ENCODE results near the gene DOCK2. TPM values are rescaled to one million over a fixed set of nuclear protein-coding genes. Genes with fewer than 3 reads are reported as not detected.
A peak's percentile ranks its signal among the peaks of the same experiment; 100 is the strongest.
"Not testable (repeated sequence)": the region's sequence is repeated elsewhere in the genome, so short reads cannot be mapped to it uniquely, and the experiment has no call there.

The DOCK2 gene
- total and polyA plus RNA-seq, 2 donors, result 34.6 to 99.4 TPM

DNA sequence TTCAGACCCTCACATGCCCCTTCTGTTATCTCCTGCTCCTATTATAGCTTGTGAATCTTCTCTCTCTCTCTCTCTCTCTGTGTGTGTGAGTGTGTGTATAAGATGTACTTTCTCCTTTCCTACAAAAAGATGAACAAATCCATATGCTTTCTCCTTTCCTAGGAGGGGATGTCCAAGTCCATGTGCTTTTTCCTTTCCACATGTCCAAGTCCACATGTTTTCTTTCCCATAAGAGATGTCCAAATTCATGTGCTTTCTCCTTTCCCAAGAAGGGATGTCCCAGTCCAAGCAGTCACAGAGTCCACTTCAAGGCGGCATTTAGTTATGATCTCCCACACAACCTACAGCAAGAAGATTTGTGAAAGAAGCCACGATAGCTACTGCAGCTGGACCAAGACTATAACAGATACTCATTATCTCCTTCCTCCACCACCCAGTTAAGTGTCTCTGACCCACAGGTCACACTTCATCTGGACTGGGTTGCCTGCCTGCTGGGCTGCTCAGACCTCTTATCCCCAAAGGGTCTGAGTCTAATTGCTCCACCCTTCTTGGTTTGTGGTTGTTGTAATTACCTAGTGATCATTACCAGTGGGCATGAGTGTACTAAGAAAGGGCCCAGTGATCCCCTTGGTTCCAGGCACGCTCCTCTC lies 450.2 kb downstream of the DOCK2 start:
- H3K36me3 ChIP-seq (ENCODE audit: control insufficient read depth in 2 of 2, insufficient read depth in 2 of 2, low read length in 1 of 2), result peaks cover 34 to 44% of the 10 kb centered on the region in 2 donors
- 98% methylated on average over 3 of the region's 3 CpGs for whole genome bisulfite sequencing
- DNase-seq (ENCODE audit: low read depth in 6 of 9, low spot score in 9 of 9), result no peak
- no peak overlapping the region for H3K27ac ChIP-seq (ENCODE audit: low read depth in 1 of 2, low read length in 1 of 2)
- no peak overlapping the region for H3K4me3 ChIP-seq (ENCODE audit: low read length in 2 of 2)
- H3K27me3 ChIP-seq (ENCODE audit: control insufficient read depth in 2 of 2, insufficient read depth in 1 of 2, low read length in 1 of 2), result no peaks in the 10 kb centered on the region
- H3K4me1 ChIP-seq (ENCODE audit: control insufficient read depth in 2 of 2, insufficient read depth in 2 of 2, low read length in 2 of 2), result no peaks in the 10 kb centered on the region
- H3K9me3 ChIP-seq (ENCODE audit: control insufficient read depth in 2 of 2, insufficient read depth in 1 of 2, low read length in 1 of 2), result no peaks in the 10 kb centered on the region

DNA sequence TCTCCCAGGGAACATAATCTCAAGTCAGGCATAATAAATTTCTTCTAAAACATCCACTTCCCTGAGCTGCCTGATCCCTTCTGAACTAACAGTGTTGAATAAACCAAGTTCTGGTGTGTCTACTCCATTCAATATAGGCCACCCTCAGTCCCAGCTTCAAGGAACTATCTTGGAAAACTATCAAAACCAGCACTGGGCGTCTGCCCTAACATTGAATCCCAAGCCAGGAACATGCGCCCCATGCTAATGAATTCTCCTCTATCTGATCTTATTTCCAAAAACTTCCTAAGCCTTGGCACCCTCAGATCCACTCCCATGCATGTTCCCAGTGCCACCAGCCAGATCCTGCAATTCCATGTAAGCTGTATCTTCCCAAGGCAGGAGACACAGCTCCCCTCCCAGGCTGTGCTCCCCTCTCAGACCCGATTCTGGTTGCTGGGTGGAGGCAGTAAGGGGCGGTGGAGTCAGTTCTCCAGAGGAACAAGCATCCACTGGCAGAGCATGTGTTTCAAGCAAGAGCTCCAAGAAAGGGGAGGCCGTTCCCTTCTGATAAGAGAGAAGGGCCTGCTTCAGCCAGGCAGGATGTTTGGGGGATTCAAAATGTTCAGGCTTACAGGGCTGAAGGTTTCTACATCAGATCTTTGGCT lies 455.5 kb downstream of the DOCK2 start:
- no peak for DNase-seq (ENCODE audit: low read depth in 6 of 9, low spot score in 9 of 9)
- H3K9me3 ChIP-seq (ENCODE audit: control insufficient read depth in 2 of 2, insufficient read depth in 1 of 2, low read length in 1 of 2), result no peaks in the 10 kb centered on the region
- no peaks in the 10 kb centered on the region for H3K27me3 ChIP-seq (ENCODE audit: control insufficient read depth in 2 of 2, insufficient read depth in 1 of 2, low read length in 1 of 2)
- WGBS, result 76% methylated on average over 5 of the region's 5 CpGs
- peaks cover 1% of the 10 kb centered on the region in 2 donors for H3K36me3 ChIP-seq (ENCODE audit: control insufficient read depth in 2 of 2, insufficient read depth in 2 of 2, low read length in 1 of 2)
- H3K4me3 ChIP-seq (ENCODE audit: low read length in 2 of 2), result no peak overlapping the region
- peaks cover 0 to 2% of the 10 kb centered on the region in 2 donors for H3K4me1 ChIP-seq (ENCODE audit: control insufficient read depth in 2 of 2, insufficient read depth in 2 of 2, low read length in 2 of 2)
- H3K27ac ChIP-seq (ENCODE audit: low read depth in 1 of 2, low read length in 1 of 2), result no peak overlapping the region

DNA sequence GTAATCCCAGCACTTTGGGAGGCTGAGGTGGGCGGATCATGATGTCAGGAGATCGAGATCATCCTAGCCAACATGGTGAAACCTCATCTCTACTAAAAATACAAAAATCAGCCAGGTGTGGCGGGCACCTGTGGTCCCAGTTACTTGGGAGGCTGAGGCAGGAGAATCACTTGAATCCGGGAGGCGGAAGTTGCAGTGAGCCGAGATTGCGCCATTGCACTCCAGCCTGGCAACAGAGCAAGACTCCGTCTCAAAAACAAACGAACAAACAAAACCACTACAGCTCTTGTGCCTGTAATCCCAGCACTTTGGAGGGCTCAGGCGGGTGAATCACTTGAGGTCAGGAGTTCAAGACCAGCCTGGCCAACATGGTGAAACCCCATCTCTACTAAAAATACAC lies 457.3 kb downstream of the DOCK2 start:
- H3K4me3 ChIP-seq (ENCODE audit: low read length in 2 of 2); H3K27ac ChIP-seq (ENCODE audit: low read depth in 1 of 2, low read length in 1 of 2); H3K27me3 ChIP-seq (ENCODE audit: control insufficient read depth in 2 of 2, insufficient read depth in 1 of 2, low read length in 1 of 2); DNase-seq (ENCODE audit: low read depth in 6 of 9, low spot score in 9 of 9); H3K9me3 ChIP-seq (ENCODE audit: control insufficient read depth in 2 of 2, insufficient read depth in 1 of 2, low read length in 1 of 2); H3K36me3 ChIP-seq (ENCODE audit: control insufficient read depth in 2 of 2, insufficient read depth in 2 of 2, low read length in 1 of 2); H3K4me1 ChIP-seq (ENCODE audit: control insufficient read depth in 2 of 2, insufficient read depth in 2 of 2, low read length in 2 of 2): not testable (repeated sequence)
- 97% methylated on average over 10 of the region's 10 CpGs for WGBS

DNA sequence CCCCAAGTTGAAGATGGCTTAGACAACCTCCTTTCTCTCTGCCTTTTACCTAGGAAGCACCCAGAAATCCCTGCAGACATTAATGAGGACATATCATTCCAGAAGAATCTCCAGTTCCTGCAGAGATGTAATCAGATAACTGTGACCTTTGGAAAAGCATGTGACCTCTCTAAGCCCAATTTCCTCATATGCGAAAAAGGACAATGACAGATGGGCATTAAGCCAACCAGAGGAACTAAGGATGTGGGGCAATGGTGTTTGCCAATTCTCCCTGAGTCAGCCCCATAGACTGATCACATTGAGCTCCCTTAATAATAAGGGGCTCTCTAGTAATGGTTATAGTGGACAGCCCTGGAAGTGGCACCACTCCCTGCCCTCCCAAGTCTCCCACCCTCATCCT lies 458.6 kb downstream of the DOCK2 start:
- H3K9me3 ChIP-seq (ENCODE audit: control insufficient read depth in 2 of 2, insufficient read depth in 1 of 2, low read length in 1 of 2), result no peaks in the 10 kb centered on the region
- WGBS, result 93% methylated on average over 1 of the region's 1 CpG
- H3K36me3 ChIP-seq (ENCODE audit: control insufficient read depth in 2 of 2, insufficient read depth in 2 of 2, low read length in 1 of 2), result no peaks in the 10 kb centered on the region
- H3K27ac ChIP-seq (ENCODE audit: low read depth in 1 of 2, low read length in 1 of 2), result no peak overlapping the region
- H3K4me1 ChIP-seq (ENCODE audit: control insufficient read depth in 2 of 2, insufficient read depth in 2 of 2, low read length in 2 of 2), result peaks cover 0 to 2% of the 10 kb centered on the region in 2 donors
- no peak overlapping the region for H3K4me3 ChIP-seq (ENCODE audit: low read length in 2 of 2)
- H3K27me3 ChIP-seq (ENCODE audit: control insufficient read depth in 2 of 2, insufficient read depth in 1 of 2, low read length in 1 of 2), result no peaks in the 10 kb centered on the region
- DNase-seq (ENCODE audit: low read depth in 6 of 9, low spot score in 9 of 9), result no peak

DNA sequence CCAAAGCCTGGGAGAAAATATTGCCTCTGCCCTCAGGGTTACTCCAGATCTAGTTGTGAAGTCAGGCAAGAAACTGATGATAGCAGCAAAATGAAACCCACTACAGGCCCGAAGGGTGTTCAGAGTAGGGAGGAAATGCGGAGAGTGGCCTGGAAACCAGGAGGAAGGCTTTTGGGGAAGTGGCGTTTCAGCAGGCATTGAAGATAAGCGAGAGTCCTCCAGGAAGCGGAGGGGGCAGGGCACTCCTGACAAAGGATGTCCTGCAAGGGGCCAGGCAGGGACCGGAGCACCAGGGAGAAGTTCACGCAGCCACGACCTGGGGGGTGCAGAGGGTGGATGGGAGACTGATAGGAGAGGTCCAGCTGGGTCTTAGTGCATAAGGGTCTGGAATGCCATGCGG lies 460.9 kb downstream of the DOCK2 start:
- Histone ChIP-seq H3K27ac (ENCODE audit: low read depth in 1 of 2, low read length in 1 of 2) (no peak overlapping the region), H3K9me3 (ENCODE audit: control insufficient read depth in 2 of 2, insufficient read depth in 1 of 2, low read length in 1 of 2) (no peaks in the 10 kb centered on the region), H3K4me1 (ENCODE audit: control insufficient read depth in 2 of 2, insufficient read depth in 2 of 2, low read length in 2 of 2) (peaks cover 0 to 2% of the 10 kb centered on the region in 2 donors), H3K4me3 (ENCODE audit: low read length in 2 of 2) (no peak overlapping the region), H3K27me3 (ENCODE audit: control insufficient read depth in 2 of 2, insufficient read depth in 1 of 2, low read length in 1 of 2) (no peaks in the 10 kb centered on the region), H3K36me3 (ENCODE audit: control insufficient read depth in 2 of 2, insufficient read depth in 2 of 2, low read length in 1 of 2) (no peaks in the 10 kb centered on the region)
- no peak for DNase-seq (ENCODE audit: low read depth in 6 of 9, low spot score in 9 of 9)
- 58% methylated on average over 9 of the region's 9 CpGs for WGBS

DNA sequence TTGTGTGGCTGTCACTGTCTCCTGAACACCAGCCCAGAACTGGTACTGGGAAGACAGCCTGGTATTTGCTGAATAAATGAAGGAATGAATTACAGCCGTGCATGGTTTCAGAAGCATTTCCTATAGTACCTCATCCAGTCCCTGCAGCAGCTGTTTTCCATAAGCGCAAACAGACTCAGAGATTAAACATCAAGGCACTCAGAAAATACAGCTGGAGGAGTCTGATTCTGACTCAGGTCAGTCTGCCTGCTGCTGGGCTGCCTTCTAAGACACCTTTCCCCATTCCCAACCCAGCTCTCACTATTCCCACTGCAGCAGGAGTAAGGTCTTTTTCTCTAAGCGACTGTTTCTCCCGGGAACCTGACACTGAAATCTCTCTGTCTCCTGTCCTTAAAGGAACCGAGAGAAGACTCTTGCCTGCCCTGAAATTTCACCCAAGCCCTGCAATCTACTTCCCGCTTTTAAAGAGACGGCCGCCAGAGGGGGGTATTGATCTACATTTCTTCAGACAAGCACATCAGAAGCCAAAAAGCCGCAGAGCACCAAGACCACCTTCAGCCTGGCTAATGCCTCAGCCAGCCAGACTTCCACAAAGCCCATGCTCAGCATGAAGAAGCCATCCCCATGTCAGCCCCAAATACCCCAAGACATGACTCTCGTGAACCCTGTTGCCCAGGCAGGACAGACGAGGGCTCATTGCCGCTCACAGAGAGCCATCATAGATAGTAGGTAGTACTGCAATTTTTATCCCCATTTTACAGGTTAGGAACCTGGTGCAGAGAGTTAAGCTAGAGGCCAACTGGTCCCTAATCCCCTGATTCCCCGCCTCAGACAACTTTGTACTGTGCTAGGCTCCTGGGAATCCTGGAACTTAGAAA lies 463.2 kb downstream of the DOCK2 start:
- Histone ChIP-seq H3K9me3 (ENCODE audit: control insufficient read depth in 2 of 2, insufficient read depth in 1 of 2, low read length in 1 of 2) (no peaks in the 10 kb centered on the region), H3K4me1 (ENCODE audit: control insufficient read depth in 2 of 2, insufficient read depth in 2 of 2, low read length in 2 of 2) (no peaks in the 10 kb centered on the region), H3K4me3 (ENCODE audit: low read length in 2 of 2) (no peak overlapping the region), H3K36me3 (ENCODE audit: control insufficient read depth in 2 of 2, insufficient read depth in 2 of 2, low read length in 1 of 2) (no peaks in the 10 kb centered on the region), H3K27me3 (ENCODE audit: control insufficient read depth in 2 of 2, insufficient read depth in 1 of 2, low read length in 1 of 2) (no peaks in the 10 kb centered on the region), H3K27ac (ENCODE audit: low read depth in 1 of 2, low read length in 1 of 2) (no peak overlapping the region)
- 38% methylated on average over 13 of the region's 13 CpGs for WGBS
- DNase-seq (ENCODE audit: low read depth in 6 of 9, low spot score in 9 of 9), result peak; percentile 34 to 86 (median 62)

DNA sequence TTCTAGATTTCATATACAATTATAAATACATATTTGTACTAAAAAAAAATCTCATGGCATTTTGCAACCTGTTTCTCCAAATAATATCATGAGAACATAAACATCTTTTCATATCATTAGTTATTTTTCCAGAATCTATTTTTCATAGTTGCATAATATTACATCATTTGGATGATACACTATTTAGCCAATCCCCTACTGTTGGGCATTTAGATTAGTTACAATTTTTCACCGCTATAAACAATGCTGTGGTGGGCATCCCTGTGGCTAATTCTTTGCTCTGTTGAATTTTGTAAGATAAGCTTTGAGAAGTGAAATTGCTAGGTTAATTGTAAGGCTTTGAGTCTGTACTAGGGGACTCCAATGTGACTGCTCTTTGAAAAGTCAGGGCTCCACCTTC lies 466.4 kb downstream of the DOCK2 start:
- Histone ChIP-seq H3K4me1 (ENCODE audit: control insufficient read depth in 2 of 2, insufficient read depth in 2 of 2, low read length in 2 of 2) (no peaks in the 10 kb centered on the region), H3K4me3 (ENCODE audit: low read length in 2 of 2) (no peak overlapping the region), H3K36me3 (ENCODE audit: control insufficient read depth in 2 of 2, insufficient read depth in 2 of 2, low read length in 1 of 2) (no peaks in the 10 kb centered on the region), H3K27ac (ENCODE audit: low read depth in 1 of 2, low read length in 1 of 2) (no peak overlapping the region), H3K27me3 (ENCODE audit: control insufficient read depth in 2 of 2, insufficient read depth in 1 of 2, low read length in 1 of 2) (peaks cover 2 to 5% of the 10 kb centered on the region in 2 donors), H3K9me3 (ENCODE audit: control insufficient read depth in 2 of 2, insufficient read depth in 1 of 2, low read length in 1 of 2) (no peaks in the 10 kb centered on the region)
- WGBS, result 100% methylated on average over 1 of the region's 1 CpG
- no peak for DNase-seq (ENCODE audit: low read depth in 6 of 9, low spot score in 9 of 9)

DNA sequence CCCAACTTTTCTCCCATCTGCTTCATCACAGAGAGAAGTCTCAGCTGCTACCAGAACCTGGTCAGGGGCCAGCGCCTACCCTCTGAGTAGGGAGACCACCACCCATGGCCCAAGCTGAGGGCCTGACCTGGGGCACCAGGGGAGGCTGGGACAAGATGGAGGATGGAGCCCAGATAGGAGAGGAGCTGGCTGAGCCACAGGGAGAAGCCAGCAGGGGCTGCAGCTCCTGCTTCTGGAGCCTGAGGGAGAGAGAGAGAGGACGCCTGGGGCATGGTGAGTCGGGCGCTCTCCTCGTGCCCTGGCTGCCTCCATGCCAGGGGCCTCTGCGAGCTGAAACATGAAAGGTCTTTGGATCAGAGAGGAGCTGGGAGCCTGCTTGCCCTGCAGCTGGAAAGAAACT lies 467.2 kb downstream of the DOCK2 start:
- Histone ChIP-seq H3K36me3 (ENCODE audit: control insufficient read depth in 2 of 2, insufficient read depth in 2 of 2, low read length in 1 of 2) (no peaks in the 10 kb centered on the region), H3K4me1 (ENCODE audit: control insufficient read depth in 2 of 2, insufficient read depth in 2 of 2, low read length in 2 of 2) (no peaks in the 10 kb centered on the region), H3K4me3 (ENCODE audit: low read length in 2 of 2) (no peak overlapping the region), H3K27ac (ENCODE audit: low read depth in 1 of 2, low read length in 1 of 2) (no peak overlapping the region), H3K9me3 (ENCODE audit: control insufficient read depth in 2 of 2, insufficient read depth in 1 of 2, low read length in 1 of 2) (no peaks in the 10 kb centered on the region), H3K27me3 (ENCODE audit: control insufficient read depth in 2 of 2, insufficient read depth in 1 of 2, low read length in 1 of 2) (peaks cover 2 to 5% of the 10 kb centered on the region in 2 donors)
- no peak for DNase-seq (ENCODE audit: low read depth in 6 of 9, low spot score in 9 of 9)
- WGBS, result 92% methylated on average over 6 of the region's 6 CpGs

DNA sequence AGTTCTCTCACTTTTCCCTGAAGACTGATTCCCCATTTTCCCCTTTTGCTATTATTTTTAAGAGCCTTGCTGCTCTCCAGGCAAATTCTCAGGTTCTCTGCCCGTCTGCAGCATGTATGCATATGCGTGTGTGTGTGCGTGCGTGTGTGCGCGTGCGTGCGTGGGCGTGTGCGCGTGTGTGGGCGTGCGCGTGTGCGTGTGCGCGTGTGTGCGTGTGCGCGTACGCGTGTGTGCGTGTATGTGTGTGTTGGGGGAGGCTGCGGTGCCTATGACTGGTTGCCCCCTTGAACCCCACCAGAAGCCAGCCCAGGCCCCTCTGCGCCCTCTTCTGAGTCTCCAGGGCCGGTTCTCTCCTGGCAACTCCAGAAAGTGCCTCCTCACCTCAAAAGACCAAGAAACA lies 467.6 kb downstream of the DOCK2 start:
- H3K36me3 ChIP-seq (ENCODE audit: control insufficient read depth in 2 of 2, insufficient read depth in 2 of 2, low read length in 1 of 2), result no peaks in the 10 kb centered on the region
- no peak overlapping the region for H3K27ac ChIP-seq (ENCODE audit: low read depth in 1 of 2, low read length in 1 of 2)
- H3K4me3 ChIP-seq (ENCODE audit: low read length in 2 of 2), result no peak overlapping the region
- no peaks in the 10 kb centered on the region for H3K9me3 ChIP-seq (ENCODE audit: control insufficient read depth in 2 of 2, insufficient read depth in 1 of 2, low read length in 1 of 2)
- WGBS, result 91% methylated on average over 26 of the region's 26 CpGs
- H3K27me3 ChIP-seq (ENCODE audit: control insufficient read depth in 2 of 2, insufficient read depth in 1 of 2, low read length in 1 of 2), result peaks cover 2 to 5% of the 10 kb centered on the region in 2 donors
- DNase-seq (ENCODE audit: low read depth in 6 of 9, low spot score in 9 of 9), result no peak
- no peaks in the 10 kb centered on the region for H3K4me1 ChIP-seq (ENCODE audit: control insufficient read depth in 2 of 2, insufficient read depth in 2 of 2, low read length in 2 of 2)

All from thymus (tissue), 11 donors.